KMS-11 (cell line): ENCODE data around the gene TCEANC.

Source experiments
- H2AFZ ChIP-seq: fragments of 200-600 bp; sonication (generic); 2 replicates; pipeline ENCODE4 v1.6.1; 2016; ENCODE audit warnings: antibody characterized with exemption, mixed run types, low read depth
- H3K27ac ChIP-seq: fragments of 200-600 bp; sonication (generic); 2 replicates; pipeline ENCODE4 v1.6.1; 2016; ENCODE audit warnings: mild to moderate bottlenecking, mixed run types
- H3K27me3 ChIP-seq: fragments of 200-600 bp; sonication (generic); 2 replicates; pipeline ENCODE4 v1.6.1; 2017; ENCODE audit warnings: mild to moderate bottlenecking, low read depth, mixed run types, moderate library complexity; ENCODE audit not compliant: insufficient read depth
- H3K36me3 ChIP-seq: fragments of 200-600 bp; sonication (generic); 2 replicates; pipeline ENCODE4 v1.6.1; 2017; ENCODE audit warnings: mild to moderate bottlenecking, mixed run types; ENCODE audit not compliant: insufficient read depth
- H3K4me1 ChIP-seq: fragments of 200-600 bp; sonication (generic); 2 replicates; pipeline ENCODE4 v1.6.1; 2016; ENCODE audit warnings: mild to moderate bottlenecking, low read depth, mixed run types; ENCODE audit not compliant: poor library complexity, severe bottlenecking
- H3K4me2 ChIP-seq: fragments of 200-600 bp; sonication (generic); 2 replicates; pipeline ENCODE4 v1.7.0; 2016; ENCODE audit warnings: mild to moderate bottlenecking, mixed run types
- H3K4me3 ChIP-seq: fragments of 200-600 bp; sonication (generic); IDR thresholded peaks from 2 replicates; pipeline ENCODE4 v1.6.1; 2017; ENCODE audit warnings: low read depth, low read length, mixed read lengths; ENCODE audit not compliant: insufficient read depth
- H3K79me2 ChIP-seq: fragments of 200-600 bp; sonication (generic); 2 replicates; pipeline ENCODE4 v1.6.1; 2016; ENCODE audit warnings: low read depth, mixed run types; ENCODE audit not compliant: insufficient read depth
- H3K9ac ChIP-seq: fragments of 200-600 bp; sonication (generic); 2 replicates; pipeline ENCODE4 v1.6.1; 2016; ENCODE audit warnings: mild to moderate bottlenecking, mixed run types
- H4K20me1 ChIP-seq: fragments of 200-600 bp; sonication (generic); 2 replicates; pipeline ENCODE4 v1.6.1; 2016; ENCODE audit warnings: mild to moderate bottlenecking, mixed run types; ENCODE audit not compliant: insufficient read depth
- CTCF ChIP-seq: fragments of 200-600 bp; sonication (generic); conservative IDR thresholded peaks from 2 replicates; pipeline ENCODE4 v1.6.1; 2017; ENCODE audit warnings: low read depth, mild to moderate bottlenecking, antibody characterized with exemption, low read length, moderate library complexity, mixed read lengths

TCEANC gene

GRCh38 chrX:13711141-13711540 is 58.2 kb downstream of the TCEANC start:
- Histone ChIP-seq H3K27me3 (no peaks in the 10 kb centered on the region), H3K79me2 (peaks cover 9% of the 10 kb centered on the region; the same call in 1 of the 2 replicates), H4K20me1 (no peaks in the 10 kb centered on the region), H3K9ac (no peak overlapping the region), H3K4me3 (no peak overlapping the region), H3K4me1 (no peaks in the 10 kb centered on the region), H2AFZ (no peak overlapping the region), H3K4me2 (no peak overlapping the region), H3K36me3 (no peaks in the 10 kb centered on the region), H3K27ac (no peak overlapping the region)
- TF ChIP-seq CTCF = no peak
